IMR-90 (cell line): ENCODE data around the gene B9D1. TPM values are rescaled to one million over a fixed set of nuclear protein-coding genes. Genes with fewer than 3 reads are reported as not detected.

Experiments
- ATAC-seq: fragments of 200-7000 bp; cut with Tn5 transposase; 2 replicates; pipeline ENCODE4 v1.9.1; 2020; ENCODE audit warnings: low read depth, mild to moderate bottlenecking, moderate library complexity
- BruUV-seq: library from RNA; stranded (reverse); fragments of 400-500 nt; replicated peaks from 2 replicates; lab custom pipeline; 2021; lab: Mats Ljungman, UMichigan
- CTCF ChIA-PET: fragments of 300-600 bp; formaldehyde crosslinking; extraction: SDS; loops from one replicate; lab custom pipeline; 2021; ENCODE audit warnings: antibody characterized with exemption; lab: Yijun Ruan, JAX
- POLR2A ChIA-PET: fragments of 300-600 bp; sonication (Branson Sonifier 250); formaldehyde crosslinking; loops from one replicate; lab custom pipeline; 2022; ENCODE audit warnings: antibody characterized with exemption; ENCODE audit not compliant: unreplicated experiment; lab: Charles Lee
- DNase-seq: peaks from one replicate; pipeline ENCODE4 v3.0.0; 2013
- H2AFZ ChIP-seq: replicated peaks from 2 replicates; pipeline ENCODE3; 2013; ENCODE audit warnings: low read length, mild to moderate bottlenecking; ENCODE audit not compliant: poor library complexity
- H2AK5ac ChIP-seq: 2 replicates; pipeline ENCODE4 v1.6.1; 2013; ENCODE audit warnings: low read depth, low read length, inconsistent platforms
- H2AK9ac ChIP-seq: replicated peaks from 2 replicates; pipeline ENCODE3; 2013; ENCODE audit warnings: mild to moderate bottlenecking, low read depth, low read length, moderate library complexity; ENCODE audit not compliant: poor library complexity
- H2BK120ac ChIP-seq: 2 replicates; pipeline ENCODE4 v1.6.1; 2013; ENCODE audit warnings: low read depth, low read length, inconsistent platforms
- H2BK15ac ChIP-seq: 3 replicates; pipeline ENCODE4 v1.6.1; 2013; ENCODE audit warnings: low read depth, low read length, inconsistent platforms
- H2BK20ac ChIP-seq: 2 replicates; pipeline ENCODE4 v1.6.1; 2013; ENCODE audit warnings: low read depth, mild to moderate bottlenecking, inconsistent platforms, low read length, moderate library complexity
- H2BK5ac ChIP-seq: 2 replicates; pipeline ENCODE4 v1.6.1; 2013; ENCODE audit warnings: mild to moderate bottlenecking, low read depth, low read length, inconsistent platforms; ENCODE audit not compliant: poor library complexity, severe bottlenecking
- H3K14ac ChIP-seq: replicated peaks from 2 replicates; pipeline ENCODE4 v1.6.1; 2013; ENCODE audit warnings: low read depth, low read length, inconsistent platforms
- H3K18ac ChIP-seq: 2 replicates; pipeline ENCODE4 v1.6.1; 2013; ENCODE audit warnings: low read depth, low read length, control low read depth
- H3K23ac ChIP-seq: 2 replicates; pipeline ENCODE4 v1.6.1; 2013; ENCODE audit warnings: low read depth, low read length, inconsistent platforms
- H3K27ac ChIP-seq: 2 replicates; pipeline ENCODE4 v1.5.1; 2013; ENCODE audit warnings: mild to moderate bottlenecking, control low read depth, low read length; ENCODE audit not compliant: insufficient read depth
- H3K27me3 ChIP-seq: 2 replicates; pipeline ENCODE4 v1.6.1; 2013; ENCODE audit warnings: low read length; ENCODE audit not compliant: control insufficient read depth, insufficient read depth
- H3K36me3 ChIP-seq: 2 replicates; pipeline ENCODE4 v1.6.1; 2013; ENCODE audit warnings: low read length, mixed read lengths; ENCODE audit not compliant: control insufficient read depth, insufficient read depth
- H3K4ac ChIP-seq: 2 replicates; pipeline ENCODE4 v1.6.1; 2013; ENCODE audit warnings: low read depth, low read length, inconsistent platforms
- H3K4me1 ChIP-seq: 2 replicates; pipeline ENCODE4 v1.6.1; 2013; ENCODE audit warnings: low read length, mixed read lengths; ENCODE audit not compliant: control insufficient read depth, insufficient read depth
- H3K4me2 ChIP-seq: 2 replicates; pipeline ENCODE4 v1.6.1; 2013; ENCODE audit warnings: low read depth, mild to moderate bottlenecking, control low read depth, low read length, moderate library complexity
- H3K4me3 ChIP-seq: 2 replicates; pipeline ENCODE4 v1.5.1; 2013; ENCODE audit warnings: low read depth, mild to moderate bottlenecking, control low read depth, low read length, moderate library complexity; ENCODE audit not compliant: insufficient read depth
- H3K56ac ChIP-seq: 2 replicates; pipeline ENCODE4 v1.6.1; 2013; ENCODE audit warnings: low read length, inconsistent platforms; ENCODE audit not compliant: insufficient read depth; ENCODE audit errors: extremely low read depth
- H3K79me1 ChIP-seq, 2 experiments: 2 replicates each; pipeline ENCODE4 v1.6.1; 2013; ENCODE audit warnings: low read length in 2 of 2, inconsistent platforms in 1 of 2, low read depth in 1 of 2
- H3K9ac ChIP-seq: 2 replicates; pipeline ENCODE4 v1.6.1; 2013; ENCODE audit warnings: low read depth, low read length, control low read depth
- H3K9me1 ChIP-seq: 2 replicates; pipeline ENCODE4 v1.6.1; 2013; ENCODE audit warnings: low read length, inconsistent platforms; ENCODE audit not compliant: insufficient read depth
- H3K9me3 ChIP-seq: 2 replicates; pipeline ENCODE4 v1.6.1; 2013; ENCODE audit warnings: low read length; ENCODE audit not compliant: control insufficient read depth, insufficient read depth
- H4K20me1 ChIP-seq: 2 replicates; pipeline ENCODE4 v1.6.1; 2013; ENCODE audit warnings: low read length, inconsistent platforms; ENCODE audit not compliant: insufficient read depth
- H4K5ac ChIP-seq: 2 replicates; pipeline ENCODE4 v1.6.1; 2013; ENCODE audit warnings: mild to moderate bottlenecking, low read depth, low read length, control low read depth
- H4K8ac ChIP-seq, 2 experiments: 2 replicates each; pipeline ENCODE4 v1.6.1; 2013; ENCODE audit warnings: low read depth in 2 of 2, low read length in 2 of 2, control low read depth in 1 of 2, inconsistent platforms in 1 of 2
- H4K91ac ChIP-seq: 2 replicates; pipeline ENCODE4 v1.6.1; 2013; ENCODE audit warnings: low read depth, low read length, inconsistent platforms; ENCODE audit not compliant: insufficient read depth
- CEBPB ChIP-seq: IDR thresholded peaks from 2 replicates; pipeline ENCODE4 v1.6.1; 2012; ENCODE audit warnings: low read depth, low read length, improper control_type of control experiment
- CHD1 ChIP-seq: IDR thresholded peaks from 2 replicates; pipeline ENCODE4 v1.6.1; 2012; ENCODE audit warnings: low read depth, low read length, improper control_type of control experiment
- CTCF ChIP-seq: conservative IDR thresholded peaks from 2 replicates; pipeline ENCODE4 v1.5.1; 2012; ENCODE audit warnings: mild to moderate bottlenecking, low read depth, low read length, improper control_type of control experiment
- MAFK ChIP-seq: IDR thresholded peaks from 2 replicates; pipeline ENCODE4 v1.6.1; 2012; ENCODE audit warnings: low read depth, low read length, improper control_type of control experiment
- MXI1 ChIP-seq: IDR thresholded peaks from 2 replicates; pipeline ENCODE4 v1.6.1; 2012; ENCODE audit warnings: low read depth, mild to moderate bottlenecking, low read length, moderate library complexity, borderline replicate concordance
- NFE2L2 ChIP-seq: fragments of 150-350 bp; IDR thresholded peaks from 2 replicates; pipeline ENCODE4 v1.6.1; 2016; ENCODE audit warnings: low read depth, mild to moderate bottlenecking, low read length
- RAD21 ChIP-seq: IDR thresholded peaks from 2 replicates; pipeline ENCODE4 v1.6.1; 2012; ENCODE audit warnings: low read length, improper control_type of control experiment
- RCOR1 ChIP-seq: IDR thresholded peaks from 2 replicates; pipeline ENCODE4 v1.6.1; 2012; ENCODE audit warnings: mild to moderate bottlenecking, low read length, improper control_type of control experiment; ENCODE audit not compliant: insufficient replicate concordance
- WGBS, 2 experiments: methylation state at CpG; one replicate each; pipeline versions ENCODE4 v1.1.5 to v1.1.7; 2013; ENCODE audit warnings: missing lambda C conversion rate in 2 of 2; ENCODE audit not compliant: insufficient read length in 1 of 2; ENCODE audit errors: extremely low coverage in 2 of 2; 5-methylcytosine and 5-hydroxymethylcytosine counted together
- dilution Hi-C: fragments of 300-500 bp; cut with HindIII; formaldehyde crosslinking; loops from one replicate; pipeline ENCODE4 v1.14.3; 2018; ENCODE audit warnings: low sequenced_read_pairs; ENCODE audit not compliant: unreplicated experiment
- in situ Hi-C: fragments of 300-500 bp; cut with MboI; formaldehyde crosslinking; loops from 3 replicates; pipeline ENCODE4 v1.14.3; 2019; ENCODE audit warnings: low sequenced_read_pairs, inconsistent platforms, mixed read lengths
- intact Hi-C: fragments of 100-400 bp; cut with micrococcal nuclease; formaldehyde crosslinking; loops from 2 replicates; pipeline ENCODE4 v1.10.0; 2022
- polyA plus RNA-seq, 3 experiments: library from polyadenylated mRNA; depleted of rRNA; stranded (reverse); fragments of >200 nt; gene quantifications; 2 replicates each; pipeline ENCODE4 v1.2.3, GENCODE V29; 2012; ENCODE audit warnings: low replicate concordance in 1 of 3
- total RNA-seq: library from RNA; depleted of rRNA; stranded (reverse); fragments of >200 nt; gene quantifications from 2 replicates; pipeline ENCODE4 v1.2.3, GENCODE V29; 2012
- TF ChIP-seq, protein P1 (sequence below): fragments of 150-350 bp; IDR thresholded peaks from 2 replicates; pipeline ENCODE4 v1.6.1; 2017; ENCODE audit warnings: mild to moderate bottlenecking, antibody characterized with exemption, low read length, low read depth

B9D1 gene
- total and polyA plus RNA-seq, 2 of the 4 experiments (the other 2 are of a cell fraction): 42.5 to 43.8 TPM

- no peaks in the 10 kb centered on the region for H3K36me3 ChIP-seq
- H3K9me3 ChIP-seq: no peaks in the 10 kb centered on the region
- no TSS peak for BruUV-seq
- no peak within 1 kb of the TSS for H2BK20ac ChIP-seq
- no peak within 1 kb of the TSS for H3K23ac ChIP-seq
- 0 out of 2 replicates have a peak within 1 kb of the TSS, but pooled peaks have one; percentile 32 for H4K5ac ChIP-seq
- peaks cover 11% of the 10 kb centered on the region; the same call in 1 of the 2 replicates for H3K4me1 ChIP-seq
- peak within 1 kb of the TSS; percentile 33; the same call in 1 of the 2 replicates for H2BK120ac ChIP-seq
- ATAC-seq: peak; percentile 78
- H3K4me2 ChIP-seq: peak within 1 kb of the TSS; percentile 71
- H4K8ac ChIP-seq: peak within 1 kb of the TSS in 1 of 2 experiments; percentile 76; a peak in 2 of 4 replicates
- intact Hi-C loops (no loop called here), in situ Hi-C loops (no loop called here), dilution Hi-C loops (no loop called here)
- peak within 1 kb of the TSS; percentile 11; the same call in 1 of the 2 replicates for H3K18ac ChIP-seq
- no peak within 1 kb of the TSS for H3K4me3 ChIP-seq
- H3K27me3 ChIP-seq: no peaks in the 10 kb centered on the region
- H3K4ac ChIP-seq: peak within 1 kb of the TSS; percentile 55; the same call in 1 of the 2 replicates
- ChIA-PET POLR2A (interaction anchor here (0.6 kb wide), 2 partner anchors 26 to 27 kb away, joined by 4 read pairs; no protein-coding TSS in a partner anchor), CTCF (interaction anchor here (2.5 kb wide), 1 partner anchor 48 kb away, joined by 12 read pairs; the partner anchor contains the start of gene B9D1)
- no peak within 1 kb of the TSS for H3K56ac ChIP-seq
- peak within 1 kb of the TSS; percentile 49 for H4K91ac ChIP-seq
- peak within 1 kb of the TSS; percentile 93 for H2AK9ac ChIP-seq
- WGBS, 2 experiments: 14% methylated on average over 11 of the region's 23 CpGs; no CpG with 5 or more reads in 1 of the 2 experiments
- TF ChIP-seq RAD21: no peak
- no peak for TF ChIP-seq RCOR1
- no peak for TF ChIP-seq CEBPB
- 0 out of 2 replicates have a peak, but pooled peaks have one; percentile 25 for TF ChIP-seq CTCF
- no peak for TF ChIP-seq MXI1
- no peak for TF ChIP-seq CHD1
- TF ChIP-seq NFE2L2: no peak
- TF ChIP-seq, protein P1, sequence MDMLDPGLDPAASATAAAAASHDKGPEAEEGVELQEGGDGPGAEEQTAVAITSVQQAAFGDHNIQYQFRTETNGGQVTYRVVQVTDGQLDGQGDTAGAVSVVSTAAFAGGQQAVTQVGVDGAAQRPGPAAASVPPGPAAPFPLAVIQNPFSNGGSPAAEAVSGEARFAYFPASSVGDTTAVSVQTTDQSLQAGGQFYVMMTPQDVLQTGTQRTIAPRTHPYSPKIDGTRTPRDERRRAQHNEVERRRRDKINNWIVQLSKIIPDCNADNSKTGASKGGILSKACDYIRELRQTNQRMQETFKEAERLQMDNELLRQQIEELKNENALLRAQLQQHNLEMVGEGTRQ: no peak
- TF ChIP-seq MAFK: no peak
- H2AFZ ChIP-seq: peak within 1 kb of the TSS; percentile 88
- H2BK5ac ChIP-seq: no peak within 1 kb of the TSS
- peak; percentile 56 for DNase-seq
- no peak within 1 kb of the TSS for H3K9ac ChIP-seq
- peak within 1 kb of the TSS; percentile 1; the same call in 1 of the 2 replicates for H3K14ac ChIP-seq
- H2AK5ac ChIP-seq: peak within 1 kb of the TSS; percentile 37
- peaks cover 8% of the 10 kb centered on the region for H3K9me1 ChIP-seq
- no peaks in the 10 kb centered on the region for H3K79me1 ChIP-seq
- no peak within 1 kb of the TSS for H3K27ac ChIP-seq
- no peaks in the 10 kb centered on the region for H4K20me1 ChIP-seq
- H2BK15ac ChIP-seq: no peak within 1 kb of the TSS; the same call in 2 of the 3 replicates
Measured at GRCh38 chr17:19410875-19411620, 48.5 kb upstream of the B9D1 start, which contains the start of gene RNF112. RNF112 (plus strand) TSS chr17:19411232; CDS start chr17:19411409, 177 bp downstream.
